ENCODE results near the gene CST6. TPM values are rescaled to one million over a fixed set of nuclear protein-coding genes. Genes with fewer than 3 reads are reported as not detected.

CST6 gene
- total RNA-seq, 1 donor from 2014 or later = 11.0 TPM

DNA sequence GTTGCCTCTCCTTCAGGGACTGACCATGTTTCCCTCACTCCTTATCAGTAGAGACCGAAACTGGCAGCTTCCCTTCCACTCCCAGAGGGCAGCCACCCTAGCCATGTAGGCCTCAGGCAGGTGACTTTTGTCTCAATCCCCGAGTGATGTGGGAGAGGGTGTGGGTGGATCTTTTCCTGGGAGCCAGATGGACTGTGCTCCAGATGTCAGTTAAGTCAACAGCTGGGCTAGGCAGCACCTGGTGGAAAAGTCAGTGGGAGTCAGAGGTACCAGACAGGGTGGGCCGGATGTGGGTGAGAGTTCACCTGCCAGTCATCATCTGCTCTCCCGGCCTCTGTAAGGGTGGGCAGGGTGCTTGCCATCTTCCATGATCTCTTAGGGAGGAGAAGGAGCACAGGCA, 7.6 kb upstream of the CST6 start:
- no peak overlapping the region for H3K27ac ChIP-seq
- ATAC-seq = no peak
- intact Hi-C loops (cut with DNase I) = no loop called here

DNA sequence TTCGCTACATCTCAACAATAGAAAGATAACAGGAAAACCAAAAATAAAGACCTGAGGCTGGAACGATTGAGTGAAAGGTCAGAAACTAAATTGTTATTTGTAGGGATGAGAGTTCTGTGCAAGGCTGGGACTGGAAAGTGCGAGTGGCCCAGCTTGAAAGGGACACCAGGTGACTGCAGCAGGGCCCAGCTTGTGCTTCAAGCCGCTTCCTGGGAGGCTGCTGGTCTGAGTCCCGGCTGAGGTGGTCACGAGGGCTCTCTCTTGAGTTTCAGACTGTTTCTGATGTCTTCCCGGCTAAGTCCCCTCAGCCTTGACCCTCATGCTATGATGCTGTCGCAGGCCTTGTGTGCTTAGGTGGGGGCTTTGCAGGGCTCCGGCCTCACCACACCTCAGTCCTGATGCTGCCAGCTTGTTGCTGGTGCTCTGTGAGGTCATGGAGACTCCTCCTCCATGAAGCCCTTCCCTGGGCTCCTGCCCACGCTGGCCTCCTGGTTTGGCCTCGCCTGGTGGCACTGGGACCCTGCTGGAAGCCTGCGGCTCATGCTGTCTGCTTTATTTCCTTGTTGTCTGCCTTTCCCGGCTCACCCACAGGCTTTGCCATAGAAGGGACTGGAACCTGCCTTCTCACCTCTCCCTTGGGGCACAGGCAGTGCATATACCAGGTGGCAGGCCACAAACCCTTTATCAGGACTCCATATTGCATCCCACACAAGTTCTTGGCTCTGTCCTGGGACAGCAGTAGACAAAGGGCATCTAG, 5.5 kb upstream of the CST6 start:
- DNase-seq = no peak
- intact Hi-C loops (cut with DNase I) = no loop called here
- TF ChIP-seq, protein P1, sequence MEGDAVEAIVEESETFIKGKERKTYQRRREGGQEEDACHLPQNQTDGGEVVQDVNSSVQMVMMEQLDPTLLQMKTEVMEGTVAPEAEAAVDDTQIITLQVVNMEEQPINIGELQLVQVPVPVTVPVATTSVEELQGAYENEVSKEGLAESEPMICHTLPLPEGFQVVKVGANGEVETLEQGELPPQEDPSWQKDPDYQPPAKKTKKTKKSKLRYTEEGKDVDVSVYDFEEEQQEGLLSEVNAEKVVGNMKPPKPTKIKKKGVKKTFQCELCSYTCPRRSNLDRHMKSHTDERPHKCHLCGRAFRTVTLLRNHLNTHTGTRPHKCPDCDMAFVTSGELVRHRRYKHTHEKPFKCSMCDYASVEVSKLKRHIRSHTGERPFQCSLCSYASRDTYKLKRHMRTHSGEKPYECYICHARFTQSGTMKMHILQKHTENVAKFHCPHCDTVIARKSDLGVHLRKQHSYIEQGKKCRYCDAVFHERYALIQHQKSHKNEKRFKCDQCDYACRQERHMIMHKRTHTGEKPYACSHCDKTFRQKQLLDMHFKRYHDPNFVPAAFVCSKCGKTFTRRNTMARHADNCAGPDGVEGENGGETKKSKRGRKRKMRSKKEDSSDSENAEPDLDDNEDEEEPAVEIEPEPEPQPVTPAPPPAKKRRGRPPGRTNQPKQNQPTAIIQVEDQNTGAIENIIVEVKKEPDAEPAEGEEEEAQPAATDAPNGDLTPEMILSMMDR (IDR thresholded peaks at IDR 0.05) = no peak
- H3K27me3 ChIP-seq (ENCODE audit: low read depth) = peaks cover 1% of the 10 kb centered on the region
- no peaks in the 10 kb centered on the region for H3K9me3 ChIP-seq
- peaks cover 10% of the 10 kb centered on the region for H3K4me1 ChIP-seq
- peaks cover 16% of the 10 kb centered on the region for H3K36me3 ChIP-seq
- ATAC-seq = no peak
- H3K27ac ChIP-seq = no peak overlapping the region
- no peak overlapping the region for H3K4me3 ChIP-seq

More for the DNA sequence above, 7.6 kb upstream of the CST6 start:
- H3K9me3 ChIP-seq = no peaks in the 10 kb centered on the region
- H3K36me3 ChIP-seq = peaks cover 29% of the 10 kb centered on the region
- H3K27me3 ChIP-seq (ENCODE audit: low read depth) = no peaks in the 10 kb centered on the region
- TF ChIP-seq, protein P1 (IDR thresholded peaks at IDR 0.05) = no peak
- peaks cover 24% of the 10 kb centered on the region for H3K4me1 ChIP-seq
- no peak for DNase-seq
- no peak overlapping the region for H3K4me3 ChIP-seq

DNA sequence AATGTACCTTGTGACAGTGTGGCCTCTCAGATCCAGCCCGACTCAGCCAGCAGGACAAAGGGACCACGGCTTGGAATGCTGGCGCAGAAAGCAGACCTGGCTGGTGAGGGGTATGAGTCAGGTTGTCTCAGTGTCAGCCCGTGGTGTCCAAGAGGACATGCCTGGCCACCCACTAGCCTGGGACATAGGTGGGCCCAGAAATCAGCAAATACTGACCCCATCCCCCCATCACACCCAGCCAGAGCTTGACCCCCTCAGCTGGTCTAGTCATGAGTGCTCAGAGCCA, 5.0 kb upstream of the CST6 start:
- intact Hi-C loops (cut with DNase I) = no loop called here
- ATAC-seq (no peak), DNase-seq (no peak)
- H3K4me1 ChIP-seq = peaks cover 12% of the 10 kb centered on the region
- TF ChIP-seq, protein P1 (IDR thresholded peaks at IDR 0.05) = no peak
- H3K36me3 ChIP-seq = peaks cover 16% of the 10 kb centered on the region
- no peak overlapping the region for H3K4me3 ChIP-seq
- no peaks in the 10 kb centered on the region for H3K9me3 ChIP-seq
- H3K27me3 ChIP-seq (ENCODE audit: low read depth) = peaks cover 7% of the 10 kb centered on the region
- H3K27ac ChIP-seq = no peak overlapping the region

DNA sequence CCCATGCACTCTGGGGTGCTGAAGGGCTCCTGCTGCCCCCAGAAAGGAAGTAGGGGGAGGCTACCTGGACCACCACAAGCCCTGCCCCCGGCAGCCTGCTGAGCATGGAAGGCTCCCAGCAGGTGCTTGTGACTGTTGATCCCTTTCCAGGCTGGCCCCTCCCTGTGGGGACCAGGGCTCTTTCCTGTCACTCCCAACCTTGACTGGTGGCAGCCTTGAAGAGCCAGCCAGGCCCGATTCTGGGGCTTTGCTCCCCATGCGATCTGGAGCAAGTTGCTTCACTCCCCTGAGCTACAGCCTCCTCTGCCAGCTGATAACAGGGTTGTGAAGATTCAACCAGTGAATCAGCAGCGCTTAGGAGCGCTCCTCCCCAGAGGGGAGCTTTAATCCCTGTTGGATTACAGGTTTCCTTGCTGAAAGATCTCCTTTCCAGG, 4.6 kb upstream of the CST6 start:
- DNase-seq (no peak), ATAC-seq (no peak)
- Histone ChIP-seq H3K4me3 (no peak overlapping the region), H3K27ac (no peak overlapping the region), H3K9me3 (no peaks in the 10 kb centered on the region), H3K27me3 (ENCODE audit: low read depth) (peaks cover 11% of the 10 kb centered on the region), H3K4me1 (peaks cover 16% of the 10 kb centered on the region), H3K36me3 (peaks cover 16% of the 10 kb centered on the region)
- intact Hi-C loops (cut with DNase I) = no loop called here
- TF ChIP-seq, protein P1 (IDR thresholded peaks at IDR 0.05) = no peak

DNA sequence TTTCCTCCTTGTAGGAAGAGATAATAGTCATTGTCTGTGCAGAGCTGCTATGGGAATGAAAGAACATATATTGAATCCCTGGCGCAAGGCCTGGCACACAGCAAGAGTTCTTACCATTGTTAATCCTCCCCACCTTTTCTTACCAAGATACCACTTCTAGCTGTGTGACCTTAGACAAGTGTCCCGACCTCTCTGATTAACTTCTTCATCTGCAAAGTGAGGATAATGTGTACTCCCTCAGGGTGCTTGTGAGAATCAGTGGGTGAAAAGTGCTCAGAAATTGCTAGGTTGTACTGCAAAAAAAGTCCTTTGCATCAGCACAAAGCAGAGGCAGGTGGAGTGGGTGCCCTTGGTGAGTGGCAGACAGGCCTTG, 3.7 kb upstream of the CST6 start:
- Histone ChIP-seq H3K27me3 (ENCODE audit: low read depth) (peaks cover 15% of the 10 kb centered on the region), H3K4me3 (no peak overlapping the region), H3K9me3 (no peaks in the 10 kb centered on the region), H3K36me3 (peaks cover 16% of the 10 kb centered on the region), H3K4me1 (peaks cover 19% of the 10 kb centered on the region), H3K27ac (no peak overlapping the region)
- DNase-seq (no peak), ATAC-seq (no peak)
- intact Hi-C loops (cut with DNase I) = no loop called here
- TF ChIP-seq, protein P1 (IDR thresholded peaks at IDR 0.05) = no peak

Measured in lower lobe of right lung (tissue), 2 donors.